Measurements from ENCODE around the gene TCAP. TPM values are rescaled to one million over a fixed set of nuclear protein-coding genes. Genes with fewer than 3 reads are reported as not detected.

Gene TCAP
- total and polyA plus RNA-seq, 3 donors from 2014 or later = 3.0 to 49.8 (median 6.0) TPM

DNA sequence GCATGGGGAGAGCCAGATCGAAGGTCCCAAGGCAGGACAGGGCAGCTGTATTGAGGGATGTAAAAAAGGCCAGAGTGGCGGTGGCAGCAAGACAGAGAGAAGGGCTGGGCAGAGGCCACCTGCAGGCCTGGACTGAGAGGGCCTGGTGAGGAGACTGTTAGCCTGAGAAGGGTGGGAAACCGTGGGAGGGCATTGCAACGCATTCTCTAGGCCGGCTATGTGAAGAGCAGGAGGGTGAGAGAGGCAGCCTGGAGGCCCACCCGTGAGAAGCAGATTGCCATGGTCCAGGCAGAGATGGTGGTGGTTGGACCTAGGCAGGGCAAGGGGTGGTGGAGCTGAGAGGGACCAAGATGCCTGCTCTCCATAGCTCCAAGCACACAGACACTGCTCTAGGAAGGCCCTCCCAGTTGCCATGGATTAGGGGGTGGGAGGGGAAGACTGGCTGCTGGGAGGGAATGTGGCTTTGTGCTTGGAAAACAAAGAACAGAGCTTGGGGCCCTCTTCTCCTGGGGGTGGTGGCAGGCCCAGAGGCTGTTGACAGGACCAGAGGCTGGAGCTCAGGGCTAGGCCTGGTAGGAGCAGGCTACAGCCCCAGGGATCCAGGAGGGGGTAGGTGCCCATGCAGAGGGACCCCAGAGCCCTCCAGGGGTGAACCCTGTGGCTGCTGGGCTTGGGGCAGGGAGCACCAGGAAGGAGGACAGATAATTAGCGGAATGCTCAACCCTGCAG is 12.4 kb upstream of the TCAP start:
- H3K4me3 ChIP-seq = no peak overlapping the region
- H3K27ac ChIP-seq = peak overlapping the region in 1 of 2 donors; percentile 15
- intact Hi-C loops (cut with DNase I; ENCODE audit: low total_unique reads) = no loop called here
- TF ChIP-seq, protein P1, sequence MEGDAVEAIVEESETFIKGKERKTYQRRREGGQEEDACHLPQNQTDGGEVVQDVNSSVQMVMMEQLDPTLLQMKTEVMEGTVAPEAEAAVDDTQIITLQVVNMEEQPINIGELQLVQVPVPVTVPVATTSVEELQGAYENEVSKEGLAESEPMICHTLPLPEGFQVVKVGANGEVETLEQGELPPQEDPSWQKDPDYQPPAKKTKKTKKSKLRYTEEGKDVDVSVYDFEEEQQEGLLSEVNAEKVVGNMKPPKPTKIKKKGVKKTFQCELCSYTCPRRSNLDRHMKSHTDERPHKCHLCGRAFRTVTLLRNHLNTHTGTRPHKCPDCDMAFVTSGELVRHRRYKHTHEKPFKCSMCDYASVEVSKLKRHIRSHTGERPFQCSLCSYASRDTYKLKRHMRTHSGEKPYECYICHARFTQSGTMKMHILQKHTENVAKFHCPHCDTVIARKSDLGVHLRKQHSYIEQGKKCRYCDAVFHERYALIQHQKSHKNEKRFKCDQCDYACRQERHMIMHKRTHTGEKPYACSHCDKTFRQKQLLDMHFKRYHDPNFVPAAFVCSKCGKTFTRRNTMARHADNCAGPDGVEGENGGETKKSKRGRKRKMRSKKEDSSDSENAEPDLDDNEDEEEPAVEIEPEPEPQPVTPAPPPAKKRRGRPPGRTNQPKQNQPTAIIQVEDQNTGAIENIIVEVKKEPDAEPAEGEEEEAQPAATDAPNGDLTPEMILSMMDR (IDR thresholded peaks at IDR 0.05) = no peak
- no peak for TF ChIP-seq POLR2A (IDR thresholded peaks at IDR 0.05)
- no peaks in the 10 kb centered on the region for H3K9me3 ChIP-seq
- no peaks in the 10 kb centered on the region for H3K36me3 ChIP-seq (ENCODE audit: low read depth, missing control alignments)
- 45 to 66% methylated on average over 6 to 7 of the region's 7 CpGs for WGBS, 2 donors
- H3K4me1 ChIP-seq = peaks cover 23% of the 10 kb centered on the region
- no peaks in the 10 kb centered on the region for H3K27me3 ChIP-seq
- DNase-seq = no peak

DNA sequence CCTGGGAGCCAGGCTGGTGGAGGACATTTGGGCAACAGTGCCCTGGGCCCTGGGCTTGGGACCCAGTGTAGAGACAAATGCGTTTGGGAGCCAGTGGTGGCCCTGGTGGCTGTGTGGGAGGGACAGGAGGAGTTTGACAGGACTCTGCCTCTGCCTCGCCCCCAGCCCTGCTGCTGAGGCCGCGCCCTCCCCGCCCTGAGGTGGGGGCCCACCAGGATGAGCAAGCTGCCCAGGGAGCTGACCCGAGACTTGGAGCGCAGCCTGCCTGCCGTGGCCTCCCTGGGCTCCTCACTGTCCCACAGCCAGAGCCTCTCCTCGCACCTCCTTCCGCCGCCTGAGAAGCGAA is 11.9 kb upstream of the TCAP start:
- Histone ChIP-seq H3K4me3 (no peak overlapping the region), H3K27ac (peak overlapping the region in 1 of 2 donors; percentile 15), H3K36me3 (ENCODE audit: low read depth, missing control alignments) (no peaks in the 10 kb centered on the region), H3K27me3 (no peaks in the 10 kb centered on the region), H3K4me1 (peaks cover 23% of the 10 kb centered on the region), H3K9me3 (no peaks in the 10 kb centered on the region)
- no peak for DNase-seq
- intact Hi-C loops (cut with DNase I; ENCODE audit: low total_unique reads) = no loop called here
- no peak for TF ChIP-seq POLR2A (IDR thresholded peaks at IDR 0.05)
- TF ChIP-seq, protein P1 (IDR thresholded peaks at IDR 0.05) = no peak
- WGBS, 2 donors = 84 to 100% methylated on average over 1 to 12 of the region's 12 CpGs

DNA sequence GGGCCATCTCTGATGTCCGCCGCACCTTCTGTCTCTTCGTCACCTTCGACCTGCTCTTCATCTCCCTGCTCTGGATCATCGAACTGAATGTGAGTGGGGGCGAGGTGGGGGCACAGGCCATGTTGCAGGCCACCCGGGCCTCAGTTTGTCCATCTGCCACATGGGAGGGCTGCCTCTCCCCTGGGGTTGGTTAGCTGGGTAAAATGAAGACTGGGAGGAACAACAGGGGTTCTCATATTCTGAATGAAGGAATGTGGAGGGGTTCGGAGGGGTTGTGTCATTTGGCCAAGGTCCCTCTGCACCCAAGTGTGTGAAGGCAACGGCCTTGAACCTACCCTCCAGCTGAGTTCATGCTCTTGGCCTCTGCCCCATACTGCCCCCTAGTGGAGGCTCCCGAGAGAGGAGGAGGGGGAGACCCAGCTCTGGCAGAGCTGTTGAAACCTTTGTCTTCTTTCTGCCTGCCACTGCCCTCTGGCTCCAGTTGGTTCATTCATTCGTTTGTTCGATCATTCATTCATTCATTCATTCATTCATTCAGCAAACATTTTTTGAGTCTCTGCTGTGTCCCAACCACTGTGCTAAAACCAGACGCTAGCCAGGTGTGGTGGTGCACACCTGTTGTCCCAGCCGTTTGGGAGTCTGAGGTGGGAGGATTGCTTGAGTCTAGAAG is 11.4 kb upstream of the TCAP start:
- no peaks in the 10 kb centered on the region for H3K27me3 ChIP-seq
- TF ChIP-seq POLR2A (IDR thresholded peaks at IDR 0.05) = no peak
- TF ChIP-seq, protein P1 (IDR thresholded peaks at IDR 0.05) = peak in 2 of 3 experiments; percentile 57 to 77
- peak overlapping the region in 1 of 2 donors; percentile 15 for H3K27ac ChIP-seq
- intact Hi-C loops (cut with DNase I; ENCODE audit: low total_unique reads) = no loop called here
- peaks cover 23% of the 10 kb centered on the region for H3K4me1 ChIP-seq
- no peaks in the 10 kb centered on the region for H3K36me3 ChIP-seq (ENCODE audit: low read depth, missing control alignments)
- 67 to 75% methylated on average over 8 to 14 of the region's 14 CpGs for WGBS, 2 donors
- H3K4me3 ChIP-seq = no peak overlapping the region
- no peaks in the 10 kb centered on the region for H3K9me3 ChIP-seq
- DNase-seq = peak; percentile 80

DNA sequence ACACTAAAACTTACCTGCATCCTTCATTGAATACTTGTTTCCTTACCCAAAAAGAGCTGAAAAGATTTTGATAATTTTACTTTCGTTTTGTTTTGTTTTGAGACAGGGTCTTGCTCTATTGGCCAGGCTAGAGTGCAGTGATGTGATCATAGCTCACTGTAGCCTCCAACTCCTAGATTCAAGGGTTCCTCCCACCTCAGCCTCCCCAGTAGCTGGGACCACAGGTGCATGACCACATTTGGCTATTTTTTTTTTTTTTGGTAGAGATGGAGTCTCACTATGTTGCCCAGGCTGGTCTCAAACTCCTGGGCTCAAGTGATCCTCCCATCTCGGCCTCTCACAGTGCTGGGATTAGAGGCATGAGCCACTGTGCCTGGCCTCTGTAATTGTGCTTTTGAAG is 10.0 kb upstream of the TCAP start:
- H3K9me3 ChIP-seq = no peaks in the 10 kb centered on the region
- no peaks in the 10 kb centered on the region for H3K27me3 ChIP-seq
- no peak for TF ChIP-seq POLR2A (IDR thresholded peaks at IDR 0.05)
- TF ChIP-seq, protein P1 (IDR thresholded peaks at IDR 0.05) = no peak
- intact Hi-C loops (cut with DNase I; ENCODE audit: low total_unique reads) = no loop called here
- no peak overlapping the region for H3K27ac ChIP-seq
- H3K36me3 ChIP-seq (ENCODE audit: low read depth, missing control alignments) = no peaks in the 10 kb centered on the region
- no peak for DNase-seq
- H3K4me1 ChIP-seq = peaks cover 23% of the 10 kb centered on the region
- H3K4me3 ChIP-seq = no peak overlapping the region
- 96 to 97% methylated on average over 2 of the region's 2 CpGs for WGBS, 2 donors
